Stimulated activated CD8-positive, alpha-beta memory T cell treated with anti-CD3 and anti-CD28 coated beads, Interleukin-2, amount 100 ng/mL, for 48 hours (primary cell): ENCODE data around the gene IFNA17.
"Not testable (repeated sequence)": the region's sequence is repeated elsewhere in the genome, so short reads cannot be mapped to it uniquely, and the experiment has no call there.

Source experiments
- DNase-seq, 2 donors: peaks; one replicate each; pipeline ENCODE4 v3.0.0-alpha.2; 2020; ENCODE audit warnings: low read depth in 2 of 2

IFNA17 gene

GRCh38 chr9:21228122-21228521 is at the start of gene IFNA17:
Gene IFNA17 (minus strand): TSS chr9:21228222. CDS start chr9:21228173, 49 bp downstream.
- no peak for DNase-seq

GRCh38 chr9:21268347-21268657 is 40.3 kb upstream of the IFNA17 start:
- DNase-seq = no peak

GRCh38 chr9:21267485-21268346 is 39.7 kb upstream of the IFNA17 start:
- DNase-seq = no peak

GRCh38 chr9:21266733-21267484 is 38.9 kb upstream of the IFNA17 start:
- DNase-seq = no peak

- no peak for DNase-seq
Observed at GRCh38 chr9:21265421-21266189, 37.6 kb upstream of the IFNA17 start.

- DNase-seq = no peak
Observed at GRCh38 chr9:21255538-21256212, 27.7 kb upstream of the IFNA17 start.

- DNase-seq = no peak
Observed at GRCh38 chr9:21252721-21253547, 24.9 kb upstream of the IFNA17 start.

GRCh38 chr9:21251638-21252037 is 23.6 kb upstream of the IFNA17 start:
- no peak for DNase-seq

- DNase-seq = no peak
Observed at GRCh38 chr9:21251190-21251589, 23.2 kb upstream of the IFNA17 start.

- no peak for DNase-seq
Observed at GRCh38 chr9:21244836-21245235, 16.8 kb upstream of the IFNA17 start.

GRCh38 chr9:21239911-21240310 is 11.9 kb upstream of the IFNA17 start, which contains the start of gene IFNA14:
Gene IFNA14 (minus strand): TSS chr9:21240005. CDS start chr9:21239935, 70 bp downstream.
- no peak for DNase-seq

- not testable (repeated sequence) for DNase-seq
Observed at GRCh38 chr9:21236360-21236714, 8.3 kb upstream of the IFNA17 start.

GRCh38 chr9:21235468-21236359 is 7.7 kb upstream of the IFNA17 start:
- not testable (repeated sequence) for DNase-seq

GRCh38 chr9:21234153-21234687 is 6.2 kb upstream of the IFNA17 start:
- DNase-seq = no peak

- no peak for DNase-seq
Observed at GRCh38 chr9:21233258-21233657, 5.2 kb upstream of the IFNA17 start.

- not testable (repeated sequence) for DNase-seq
Observed at GRCh38 chr9:21217211-21217610, 10.8 kb downstream of the IFNA17 start, which contains the start of gene IFNA16. Gene IFNA16 (minus strand): TSS chr9:21217311. CDS start chr9:21217305, 6 bp downstream.

GRCh38 chr9:21213411-21214326 is 14.4 kb downstream of the IFNA17 start:
- DNase-seq = not testable (repeated sequence)

GRCh38 chr9:21212160-21212559 is 15.9 kb downstream of the IFNA17 start:
- not testable (repeated sequence) for DNase-seq
